ENCODE results near the gene EPB41L5. TPM values are rescaled to one million over a fixed set of nuclear protein-coding genes. Genes with fewer than 3 reads are reported as not detected.
"Not testable (repeated sequence)": the region's sequence is repeated elsewhere in the genome, so short reads cannot be mapped to it uniquely, and the experiment has no call there.

Gene EPB41L5
- polyA plus RNA-seq (ENCODE audit: insufficient read length), result 15.4 TPM

- peak; percentile 96 for DNase-seq
These were observed at the start of gene EPB41L5 for GRCh38 chr2:120012771-120013596. Gene EPB41L5 (plus strand): TSS chr2:120013077. CDS start chr2:120019085, 6,008 bp downstream.

- no peak for DNase-seq
These were observed 31.0 kb upstream of the EPB41L5 start for GRCh38 chr2:119981896-119982295.

- no peak for DNase-seq
These were observed 30.4 kb upstream of the EPB41L5 start for GRCh38 chr2:119982506-119982905.

- no peak for DNase-seq
These were observed 29.8 kb upstream of the EPB41L5 start for GRCh38 chr2:119983108-119983507.

- DNase-seq, result no peak
These were observed 16.7 kb upstream of the EPB41L5 start for GRCh38 chr2:119996148-119996547.

- DNase-seq, result not testable (repeated sequence)
These were observed 15.7 kb upstream of the EPB41L5 start for GRCh38 chr2:119996896-119997891.

- DNase-seq, result no peak
These were observed 11.4 kb upstream of the EPB41L5 start for GRCh38 chr2:120001471-120001870.

- no peak for DNase-seq
These were observed 8.6 kb upstream of the EPB41L5 start for GRCh38 chr2:120004254-120004653.

- no peak for DNase-seq
These were observed 6.9 kb upstream of the EPB41L5 start for GRCh38 chr2:120005834-120006521.

GRCh38 chr2:120007851-120008250, 5.0 kb upstream of the EPB41L5 start:
- DNase-seq, result no peak

- no peak for DNase-seq
These were observed 514 bp upstream of the EPB41L5 start for GRCh38 chr2:120012363-120012762.

GRCh38 chr2:120013597-120014223, 833 bp downstream of the EPB41L5 start:
- DNase-seq, result peak; percentile 6

- DNase-seq, result no peak
These were observed 1.5 kb downstream of the EPB41L5 start for GRCh38 chr2:120014226-120014980.

- no peak for DNase-seq
These were observed 3.9 kb downstream of the EPB41L5 start for GRCh38 chr2:120016800-120017199.

- no peak for DNase-seq
These were observed 4.3 kb downstream of the EPB41L5 start for GRCh38 chr2:120017201-120017600.

- DNase-seq, result no peak
These were observed 5.7 kb downstream of the EPB41L5 start for GRCh38 chr2:120018549-120018948.

- no peak for DNase-seq
These were observed 7.7 kb downstream of the EPB41L5 start for GRCh38 chr2:120020554-120020953.

- not testable (repeated sequence) for DNase-seq
These were observed 9.6 kb downstream of the EPB41L5 start for GRCh38 chr2:120022505-120022904.

GRCh38 chr2:120026890-120027289, 14.0 kb downstream of the EPB41L5 start:
- no peak for DNase-seq

GRCh38 chr2:120028795-120029194, 15.9 kb downstream of the EPB41L5 start:
- DNase-seq, result no peak

Measured in hindlimb muscle (tissue), 1 donor.